Neural crest cell (in vitro differentiated cells): Measurements from ENCODE around the gene PLCH1. TPM values are rescaled to one million over a fixed set of nuclear protein-coding genes. Genes with fewer than 3 reads are reported as not detected.

Experiments
- DNase-seq: peaks from one replicate; pipeline ENCODE4 v3.0.0; 2021; ENCODE audit warnings: low read depth, mixed read lengths, low spot score
- H3K27ac Mint-ChIP-seq: one replicate; pipeline ENCODE4 v1.8.0; 2021; ENCODE audit warnings: mild to moderate bottlenecking, mixed read lengths; ENCODE audit not compliant: unreplicated experiment
- H3K27me3 Mint-ChIP-seq: 2 replicates; pipeline ENCODE4 v1.8.0; 2021; ENCODE audit warnings: low read depth, mild to moderate bottlenecking, mixed read lengths
- H3K36me3 Mint-ChIP-seq: 2 replicates; pipeline ENCODE4 v1.8.0; 2021; ENCODE audit warnings: low read depth, mild to moderate bottlenecking, mixed read lengths
- H3K4me1 Mint-ChIP-seq: 2 replicates; pipeline ENCODE4 v1.8.0; 2021; ENCODE audit warnings: mixed read lengths
- H3K4me3 Mint-ChIP-seq: one replicate; pipeline ENCODE4 v1.8.0; 2021; ENCODE audit warnings: mild to moderate bottlenecking, mixed read lengths
- H3K9me3 Mint-ChIP-seq: 2 replicates; pipeline ENCODE4 v1.8.0; 2021; ENCODE audit warnings: mixed read lengths
- CTCF ChIP-seq: fragments of 200-600 bp; sonication (generic); conservative IDR thresholded peaks from 2 replicates; pipeline ENCODE4 v1.5.0; 2021; ENCODE audit warnings: antibody characterized with exemption, mild to moderate bottlenecking
- total RNA-seq: library from RNA; stranded (reverse); gene quantifications from 2 replicates; pipeline ENCODE4 v1.2.1, GENCODE V29; 2021

PLCH1 gene
- total RNA-seq, 1 donor from 2014 or later: 22.4 TPM

DNA sequence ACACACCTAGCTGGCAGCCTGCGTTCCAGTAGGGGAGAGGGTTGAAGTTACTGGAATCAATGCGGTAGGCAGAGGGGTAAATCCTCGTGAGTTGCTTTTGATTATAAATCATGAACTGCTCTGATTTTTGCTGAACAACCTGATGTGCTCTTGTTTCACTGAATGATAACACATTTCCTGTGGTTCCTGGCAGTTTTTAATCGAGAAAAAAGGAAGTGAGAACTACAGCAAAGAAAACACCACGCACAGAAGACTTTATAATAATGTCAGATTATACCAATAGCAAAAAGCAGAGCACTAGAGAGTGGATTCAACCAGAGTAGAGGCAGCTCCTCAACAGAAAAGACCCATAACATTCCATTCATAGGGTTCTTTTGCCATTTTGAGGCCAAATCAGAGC, 250.5 kb downstream of the PLCH1 start:
- Mint-ChIP-seq H3K9me3 (no peaks in the 10 kb centered on the region), H3K4me3 (no peak overlapping the region), H3K27ac (no peak overlapping the region), H3K4me1 (no peaks in the 10 kb centered on the region), H3K27me3 (no peaks in the 10 kb centered on the region), H3K36me3 (peaks cover 18% of the 10 kb centered on the region)
- DNase-seq: no peak
- no peak for TF ChIP-seq CTCF

DNA sequence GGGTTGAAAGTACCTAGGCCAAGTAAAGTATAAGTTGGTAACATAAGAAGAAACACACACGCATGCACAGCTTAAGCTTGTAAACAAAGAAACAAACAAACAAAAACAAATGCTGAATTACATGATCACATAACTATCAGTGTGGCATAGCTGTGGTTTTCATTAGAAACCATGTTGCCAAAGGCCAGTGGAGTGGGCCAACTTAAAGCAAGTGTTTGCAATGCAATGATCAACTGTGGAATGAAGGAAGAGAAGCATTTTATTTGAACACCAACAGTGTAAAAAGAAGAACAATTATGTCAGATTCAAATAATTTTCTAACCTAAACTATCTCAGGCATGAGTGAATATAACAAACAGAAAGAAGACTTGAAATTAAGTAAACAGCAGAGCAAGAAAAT, 252.0 kb downstream of the PLCH1 start:
- Mint-ChIP-seq H3K36me3 (peaks cover 14% of the 10 kb centered on the region), H3K4me3 (no peak overlapping the region), H3K9me3 (no peaks in the 10 kb centered on the region), H3K27me3 (no peaks in the 10 kb centered on the region), H3K27ac (no peak overlapping the region), H3K4me1 (no peaks in the 10 kb centered on the region)
- DNase-seq: no peak
- no peak for TF ChIP-seq CTCF

DNA sequence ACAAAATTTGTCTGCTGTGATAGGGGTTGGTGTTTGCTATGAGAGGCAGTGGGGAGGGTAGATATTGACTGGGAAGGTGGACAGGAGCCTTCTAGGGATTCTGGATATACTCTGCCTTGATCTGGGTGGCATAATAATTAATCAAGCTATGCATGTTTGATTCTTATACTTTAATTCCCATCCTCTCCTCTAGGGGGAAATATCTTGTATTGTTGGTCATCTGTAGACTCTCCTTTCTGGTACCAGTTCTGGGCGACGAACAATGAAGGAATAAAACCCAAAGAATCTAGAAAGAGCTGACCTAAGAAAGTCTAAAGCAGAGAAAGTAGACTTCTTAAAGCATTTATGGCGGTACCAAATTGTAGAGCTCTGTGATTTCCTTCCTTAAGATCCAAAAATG, 253.2 kb downstream of the PLCH1 start:
- Mint-ChIP-seq H3K36me3 (peaks cover 18% of the 10 kb centered on the region), H3K27ac (no peak overlapping the region), H3K4me1 (no peaks in the 10 kb centered on the region), H3K27me3 (no peaks in the 10 kb centered on the region), H3K9me3 (no peaks in the 10 kb centered on the region), H3K4me3 (no peak overlapping the region)
- peak; percentile 36 for TF ChIP-seq CTCF
- no peak for DNase-seq

GRCh38 chr3:155488671-155489070, 256.2 kb downstream of the PLCH1 start:
- Mint-ChIP-seq H3K27ac (no peak overlapping the region), H3K36me3 (peaks cover 19% of the 10 kb centered on the region), H3K27me3 (no peaks in the 10 kb centered on the region), H3K4me1 (no peaks in the 10 kb centered on the region), H3K4me3 (no peak overlapping the region), H3K9me3 (no peaks in the 10 kb centered on the region)
- no peak for DNase-seq
- TF ChIP-seq CTCF: no peak

GRCh38 chr3:155485897-155486296, 259.0 kb downstream of the PLCH1 start:
- no peak for DNase-seq
- TF ChIP-seq CTCF: no peak
- H3K4me3 Mint-ChIP-seq: no peak overlapping the region
- peaks cover 25% of the 10 kb centered on the region for H3K36me3 Mint-ChIP-seq
- no peaks in the 10 kb centered on the region for H3K4me1 Mint-ChIP-seq
- H3K27ac Mint-ChIP-seq: no peak overlapping the region
- H3K27me3 Mint-ChIP-seq: no peaks in the 10 kb centered on the region
- no peaks in the 10 kb centered on the region for H3K9me3 Mint-ChIP-seq

DNA sequence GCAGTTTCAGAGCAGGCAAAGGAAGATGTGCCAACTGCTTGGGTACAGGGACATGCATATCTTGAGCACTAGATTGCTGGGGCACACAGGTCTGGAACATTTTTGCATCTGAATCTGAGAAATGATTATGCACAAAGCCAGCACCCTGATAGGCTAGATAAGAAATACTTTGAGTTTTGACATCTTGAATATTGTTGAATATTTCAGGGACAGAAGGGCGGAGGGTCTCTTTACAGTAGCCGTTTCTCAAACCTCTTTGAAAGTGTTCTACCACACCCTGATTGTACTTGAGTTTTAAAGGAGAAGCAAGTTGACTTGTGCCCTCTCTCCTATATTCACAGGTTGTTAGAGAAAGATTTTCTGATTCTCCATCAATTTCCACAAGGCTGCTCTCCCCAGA, 263.3 kb downstream of the PLCH1 start:
- Mint-ChIP-seq H3K36me3 (peaks cover 33% of the 10 kb centered on the region), H3K9me3 (peaks cover 14% of the 10 kb centered on the region), H3K27ac (no peak overlapping the region), H3K4me1 (no peaks in the 10 kb centered on the region), H3K27me3 (no peaks in the 10 kb centered on the region), H3K4me3 (no peak overlapping the region)
- TF ChIP-seq CTCF: no peak
- DNase-seq: no peak
